ENCODE data around the gene EPHA10. TPM values are rescaled to one million over a fixed set of nuclear protein-coding genes. Genes with fewer than 3 reads are reported as not detected.

The EPHA10 gene
- total RNA-seq, 1 experiment from 2014 or later: 1.0 TPM

- H3K4me3 Mint-ChIP-seq (ENCODE audit: unreplicated experiment): no peak overlapping the region
Measured at GRCh38 chr1:37734629-37735591, 30.0 kb downstream of the EPHA10 start.

GRCh38 chr1:37732111-37732780 lies 32.7 kb downstream of the EPHA10 start:
- Mint-ChIP-seq H3K4me1 (ENCODE audit: insufficient read depth, unreplicated experiment) (peaks cover 4% of the 10 kb centered on the region), H3K9me3 (ENCODE audit: unreplicated experiment) (peaks cover 4% of the 10 kb centered on the region), H3K4me3 (ENCODE audit: unreplicated experiment) (no peak overlapping the region), H3K27ac (ENCODE audit: low read depth, unreplicated experiment) (no peak overlapping the region), H3K36me3 (ENCODE audit: insufficient read depth, unreplicated experiment) (peaks cover 5% of the 10 kb centered on the region), H3K27me3 (ENCODE audit: insufficient read depth, unreplicated experiment) (peaks cover 29% of the 10 kb centered on the region)
- BruUV-seq (replicated peaks): no TSS peak
- TF ChIP-seq CTCF (IDR thresholded peaks at IDR 0.05; ENCODE audit: unreplicated experiment): no peak
- ChIA-PET CTCF (interaction anchor here (1.0 kb wide), 1 partner anchor 49 kb away, joined by 3 read pairs; no protein-coding TSS in a partner anchor), POLR2A (no interaction called here)
- no peak for DNase-seq (ENCODE audit: unreplicated experiment)
- intact Hi-C loops (cut with micrococcal nuclease): loop anchor here (5.0 kb wide), 1 partner anchor 40 kb away; the partner anchor contains the start of gene CDCA8

More at GRCh38 chr1:37734629-37735591, 30.0 kb downstream of the EPHA10 start:
- peaks cover 6% of the 10 kb centered on the region for H3K27me3 Mint-ChIP-seq (ENCODE audit: insufficient read depth, unreplicated experiment)
- POLR2A ChIA-PET: interaction anchor here (0.6 kb wide), 1 partner anchor 66 kb away, joined by 3 read pairs; no protein-coding TSS in a partner anchor
- no peak for DNase-seq (ENCODE audit: unreplicated experiment)
- BruUV-seq (replicated peaks): no TSS peak
- no peak overlapping the region for H3K27ac Mint-ChIP-seq (ENCODE audit: low read depth, unreplicated experiment)
- no peak for TF ChIP-seq CTCF (IDR thresholded peaks at IDR 0.05; ENCODE audit: unreplicated experiment)
- peaks cover 5% of the 10 kb centered on the region for H3K36me3 Mint-ChIP-seq (ENCODE audit: insufficient read depth, unreplicated experiment)
- CTCF ChIA-PET: no interaction called here
- H3K4me1 Mint-ChIP-seq (ENCODE audit: insufficient read depth, unreplicated experiment): peaks cover 4% of the 10 kb centered on the region
- H3K9me3 Mint-ChIP-seq (ENCODE audit: unreplicated experiment): peaks cover 8% of the 10 kb centered on the region
- intact Hi-C loops (cut with micrococcal nuclease): loop anchor here (5.0 kb wide), 1 partner anchor 43 kb away; the partner anchor contains the start of gene CDCA8

GRCh38 chr1:37731312-37732019 lies 33.5 kb downstream of the EPHA10 start:
- H3K9me3 Mint-ChIP-seq (ENCODE audit: unreplicated experiment): no peaks in the 10 kb centered on the region
- peaks cover 31% of the 10 kb centered on the region for H3K27me3 Mint-ChIP-seq (ENCODE audit: insufficient read depth, unreplicated experiment)
- no peak for DNase-seq (ENCODE audit: unreplicated experiment)
- no peak for TF ChIP-seq CTCF (IDR thresholded peaks at IDR 0.05; ENCODE audit: unreplicated experiment)
- H3K4me1 Mint-ChIP-seq (ENCODE audit: insufficient read depth, unreplicated experiment): peaks cover 4% of the 10 kb centered on the region
- H3K27ac Mint-ChIP-seq (ENCODE audit: low read depth, unreplicated experiment): no peak overlapping the region
- CTCF ChIA-PET: no interaction called here
- BruUV-seq (replicated peaks): no TSS peak
- intact Hi-C loops (cut with micrococcal nuclease): loop anchor here (5.0 kb wide), 1 partner anchor 39 kb away; the partner anchor contains the start of gene CDCA8
- peaks cover 5% of the 10 kb centered on the region for H3K36me3 Mint-ChIP-seq (ENCODE audit: insufficient read depth, unreplicated experiment)
- POLR2A ChIA-PET: no interaction called here
- no peak overlapping the region for H3K4me3 Mint-ChIP-seq (ENCODE audit: unreplicated experiment)
